ENCODE results near the gene PSD4.

DNA sequence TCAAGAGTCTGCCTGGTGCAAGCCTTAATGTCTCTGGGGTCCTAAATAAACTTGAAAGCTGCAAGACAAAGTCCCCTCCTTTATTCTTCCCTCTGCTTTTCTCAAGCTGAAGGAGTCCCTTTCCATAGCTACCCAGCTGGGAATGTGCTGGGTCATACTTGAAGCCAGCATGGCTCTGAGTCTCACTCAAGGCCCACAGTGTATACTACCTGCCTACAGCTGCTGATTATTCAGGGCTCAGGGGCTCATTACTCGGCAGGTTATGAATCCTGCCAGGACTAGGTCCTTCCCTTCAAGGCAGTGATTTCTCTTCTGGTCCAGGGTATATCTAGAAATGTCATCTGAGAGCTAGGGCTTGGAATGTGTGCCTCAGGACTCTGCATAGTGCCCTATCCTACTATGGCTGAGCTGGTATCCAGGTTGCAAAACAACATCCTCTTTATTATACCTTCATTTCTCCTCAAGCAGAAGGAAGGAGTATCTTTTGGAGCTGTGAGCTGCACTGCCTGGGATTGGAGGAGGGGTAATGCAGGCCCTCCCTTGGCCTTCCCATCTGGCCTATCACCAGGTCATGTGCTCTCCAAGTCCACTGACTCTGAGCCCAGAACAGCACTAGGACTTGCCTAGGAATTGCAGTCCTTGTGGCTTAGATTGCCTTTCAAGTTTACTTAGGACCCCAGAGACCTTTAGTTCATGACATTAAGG is 24.1 kb upstream of the PSD4 start:
- TF ChIP-seq, protein P1, sequence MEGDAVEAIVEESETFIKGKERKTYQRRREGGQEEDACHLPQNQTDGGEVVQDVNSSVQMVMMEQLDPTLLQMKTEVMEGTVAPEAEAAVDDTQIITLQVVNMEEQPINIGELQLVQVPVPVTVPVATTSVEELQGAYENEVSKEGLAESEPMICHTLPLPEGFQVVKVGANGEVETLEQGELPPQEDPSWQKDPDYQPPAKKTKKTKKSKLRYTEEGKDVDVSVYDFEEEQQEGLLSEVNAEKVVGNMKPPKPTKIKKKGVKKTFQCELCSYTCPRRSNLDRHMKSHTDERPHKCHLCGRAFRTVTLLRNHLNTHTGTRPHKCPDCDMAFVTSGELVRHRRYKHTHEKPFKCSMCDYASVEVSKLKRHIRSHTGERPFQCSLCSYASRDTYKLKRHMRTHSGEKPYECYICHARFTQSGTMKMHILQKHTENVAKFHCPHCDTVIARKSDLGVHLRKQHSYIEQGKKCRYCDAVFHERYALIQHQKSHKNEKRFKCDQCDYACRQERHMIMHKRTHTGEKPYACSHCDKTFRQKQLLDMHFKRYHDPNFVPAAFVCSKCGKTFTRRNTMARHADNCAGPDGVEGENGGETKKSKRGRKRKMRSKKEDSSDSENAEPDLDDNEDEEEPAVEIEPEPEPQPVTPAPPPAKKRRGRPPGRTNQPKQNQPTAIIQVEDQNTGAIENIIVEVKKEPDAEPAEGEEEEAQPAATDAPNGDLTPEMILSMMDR (IDR thresholded peaks at IDR 0.05; ENCODE audit: low read length), result no peak
- TF ChIP-seq EZH2 (optimal IDR thresholded peaks at IDR 0.05; ENCODE audit: low read depth, low read length), result no peak
